CD4-positive, alpha-beta T cell treated with Interleukin-10 for 1 hour (primary cell): Measurements from ENCODE around the gene MZT1.

ENCODE experiments used
- DNase-seq: peaks from one replicate; pipeline ENCODE4 v3.0.0-alpha.2; 2020

Gene MZT1

GRCh38 chr13:72678312-72678711, 49.1 kb downstream of the MZT1 start:
- no peak for DNase-seq

GRCh38 chr13:72677431-72677830, 50.0 kb downstream of the MZT1 start:
- DNase-seq = no peak

GRCh38 chr13:72666391-72666790, 61.0 kb downstream of the MZT1 start:
- no peak for DNase-seq

- DNase-seq = no peak
Measured at GRCh38 chr13:72662548-72662947, 64.9 kb downstream of the MZT1 start.
